ENCODE results near the gene UFSP1.

- TF ChIP-seq CEBPZ (IDR thresholded peaks at IDR 0.05; ENCODE audit: low read depth, low read length) (no peak), CTCF (IDR thresholded peaks at IDR 0.05 in 2 of 3, conservative IDR thresholded peaks at IDR 0.05 in 1 of 3; ENCODE audit: control insufficient read depth in 2 of 3, extremely low read depth in 1 of 3, insufficient read depth in 1 of 3, low read depth in 3 of 3, low read length in 3 of 3) (no peak), POLR2AphosphoS5 (IDR thresholded peaks at IDR 0.05; ENCODE audit: low read length) (no peak), MAX (IDR thresholded peaks at IDR 0.05; ENCODE audit: low read depth, low read length) (no peak), NFYA (IDR thresholded peaks at IDR 0.05; ENCODE audit: borderline replicate concordance, low read depth, low read length) (no peak), NFIC (IDR thresholded peaks at IDR 0.05; ENCODE audit: low read depth, low read length) (no peak), CEBPB (IDR thresholded peaks at IDR 0.05; ENCODE audit: borderline replicate concordance in 1 of 2, low read depth in 2 of 2, low read length in 2 of 2) (no peak), NR2C1 (IDR thresholded peaks at IDR 0.05) (no peak), ZNF274 (IDR thresholded peaks at IDR 0.05; ENCODE audit: insufficient read depth, insufficient read length) (no peak)
Measured at GRCh38 chr7:100884736-100885439, 4.6 kb downstream of the UFSP1 start.
